NCI-H2171 treated with DMSO at 0.1 percent for 48 hours (cell line): ENCODE results near the gene DNASE2B.
"Not testable (repeated sequence)": the region's sequence is repeated elsewhere in the genome, so short reads cannot be mapped to it uniquely, and the experiment has no call there.

Source experiments
- DNase-seq: peaks from one replicate; lab custom pipeline; 2025; lab: John Stamatoyannopoulos, UW

Gene DNASE2B

GRCh38 chr1:84412316-84412942 is 14.1 kb downstream of the DNASE2B start:
- DNase-seq: no peak

GRCh38 chr1:84415396-84415795 is 17.1 kb downstream of the DNASE2B start:
- no peak for DNase-seq

- no peak for DNase-seq
Measured at GRCh38 chr1:84422909-84423308, 24.6 kb downstream of the DNASE2B start.

GRCh38 chr1:84424513-84425149 is 26.3 kb downstream of the DNASE2B start:
- DNase-seq: no peak

- no peak for DNase-seq
Measured at GRCh38 chr1:84425150-84425896, 27.0 kb downstream of the DNASE2B start.

GRCh38 chr1:84426376-84426775 is 28.1 kb downstream of the DNASE2B start:
- DNase-seq: no peak

GRCh38 chr1:84427250-84428188 is 29.2 kb downstream of the DNASE2B start:
- DNase-seq: no peak

GRCh38 chr1:84428235-84428634 is 30.0 kb downstream of the DNASE2B start:
- no peak for DNase-seq

- DNase-seq: no peak
Measured at GRCh38 chr1:84429231-84429630, 30.9 kb downstream of the DNASE2B start.

GRCh38 chr1:84430546-84430945 is 32.3 kb downstream of the DNASE2B start:
- DNase-seq: no peak

GRCh38 chr1:84433258-84434080 is 35.2 kb downstream of the DNASE2B start:
- DNase-seq: peak; percentile 58

- DNase-seq: no peak
Measured at GRCh38 chr1:84434081-84434769, 35.9 kb downstream of the DNASE2B start.

- no peak for DNase-seq
Measured at GRCh38 chr1:84434801-84435549, 36.7 kb downstream of the DNASE2B start.

GRCh38 chr1:84436876-84437655 is 38.8 kb downstream of the DNASE2B start:
- no peak for DNase-seq

GRCh38 chr1:84442256-84442655 is 44.0 kb downstream of the DNASE2B start:
- DNase-seq: no peak

GRCh38 chr1:84442747-84443646 is 44.7 kb downstream of the DNASE2B start:
- not testable (repeated sequence) for DNase-seq

- not testable (repeated sequence) for DNase-seq
Measured at GRCh38 chr1:84448704-84449103, 50.4 kb downstream of the DNASE2B start.

- DNase-seq: no peak
Measured at GRCh38 chr1:84450910-84451309, 52.6 kb downstream of the DNASE2B start.
